Measurements from ENCODE around the gene COL5A2.

Gene COL5A2

DNA sequence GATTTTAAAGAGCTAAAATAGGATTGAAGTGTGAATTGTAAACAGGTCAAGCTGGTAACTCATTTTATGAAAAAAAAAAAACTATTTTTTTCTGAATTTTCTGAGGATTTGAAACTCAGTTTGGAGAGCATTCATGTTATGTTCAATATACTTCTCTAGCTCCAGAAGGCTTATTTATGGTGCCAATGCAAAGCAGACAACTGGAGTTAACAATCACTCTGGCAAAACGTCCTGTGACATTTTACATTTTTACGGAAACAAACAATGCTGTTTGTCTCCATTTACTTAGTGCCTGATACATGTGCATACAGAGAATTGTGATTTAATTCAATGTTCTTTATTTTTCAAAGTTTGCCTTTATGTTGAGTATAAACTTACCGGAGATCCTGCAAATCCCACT, 96.0 kb downstream of the COL5A2 start:
- no peak for DNase-seq (ENCODE audit: low read depth)
- TF ChIP-seq, protein P1, sequence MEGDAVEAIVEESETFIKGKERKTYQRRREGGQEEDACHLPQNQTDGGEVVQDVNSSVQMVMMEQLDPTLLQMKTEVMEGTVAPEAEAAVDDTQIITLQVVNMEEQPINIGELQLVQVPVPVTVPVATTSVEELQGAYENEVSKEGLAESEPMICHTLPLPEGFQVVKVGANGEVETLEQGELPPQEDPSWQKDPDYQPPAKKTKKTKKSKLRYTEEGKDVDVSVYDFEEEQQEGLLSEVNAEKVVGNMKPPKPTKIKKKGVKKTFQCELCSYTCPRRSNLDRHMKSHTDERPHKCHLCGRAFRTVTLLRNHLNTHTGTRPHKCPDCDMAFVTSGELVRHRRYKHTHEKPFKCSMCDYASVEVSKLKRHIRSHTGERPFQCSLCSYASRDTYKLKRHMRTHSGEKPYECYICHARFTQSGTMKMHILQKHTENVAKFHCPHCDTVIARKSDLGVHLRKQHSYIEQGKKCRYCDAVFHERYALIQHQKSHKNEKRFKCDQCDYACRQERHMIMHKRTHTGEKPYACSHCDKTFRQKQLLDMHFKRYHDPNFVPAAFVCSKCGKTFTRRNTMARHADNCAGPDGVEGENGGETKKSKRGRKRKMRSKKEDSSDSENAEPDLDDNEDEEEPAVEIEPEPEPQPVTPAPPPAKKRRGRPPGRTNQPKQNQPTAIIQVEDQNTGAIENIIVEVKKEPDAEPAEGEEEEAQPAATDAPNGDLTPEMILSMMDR (IDR thresholded peaks at IDR 0.05; ENCODE audit: insufficient read depth, low read depth, low read length, missing control alignments), result no peak

DNA sequence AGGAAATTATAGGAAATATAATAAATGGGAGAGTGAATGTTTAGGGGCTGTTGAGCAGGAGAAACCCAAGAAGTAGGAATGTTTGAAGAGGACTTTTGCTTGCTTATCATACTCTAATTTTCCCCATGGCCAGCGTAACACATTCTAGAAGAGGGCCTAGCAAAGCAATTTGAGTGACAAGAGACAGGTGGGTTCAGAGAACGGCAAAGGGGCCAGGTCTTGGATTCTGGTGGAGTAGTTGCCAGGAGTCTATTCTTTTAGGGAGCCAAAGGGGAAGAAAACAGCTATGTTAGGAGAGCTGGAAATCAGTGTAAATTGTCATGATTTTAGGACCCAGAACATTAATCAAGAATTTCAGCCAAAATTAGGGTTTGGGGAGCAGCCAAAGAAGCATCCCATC, 96.5 kb downstream of the COL5A2 start:
- DNase-seq (ENCODE audit: low read depth), result no peak
- H3K4me3 ChIP-seq (ENCODE audit: low read length), result no peak overlapping the region
- TF ChIP-seq, protein P1 (IDR thresholded peaks at IDR 0.05; ENCODE audit: insufficient read depth, low read depth, low read length, missing control alignments), result no peak

More for the DNA sequence above, 96.0 kb downstream of the COL5A2 start:
- H3K4me3 ChIP-seq (ENCODE audit: low read length), result no peak overlapping the region

DNA sequence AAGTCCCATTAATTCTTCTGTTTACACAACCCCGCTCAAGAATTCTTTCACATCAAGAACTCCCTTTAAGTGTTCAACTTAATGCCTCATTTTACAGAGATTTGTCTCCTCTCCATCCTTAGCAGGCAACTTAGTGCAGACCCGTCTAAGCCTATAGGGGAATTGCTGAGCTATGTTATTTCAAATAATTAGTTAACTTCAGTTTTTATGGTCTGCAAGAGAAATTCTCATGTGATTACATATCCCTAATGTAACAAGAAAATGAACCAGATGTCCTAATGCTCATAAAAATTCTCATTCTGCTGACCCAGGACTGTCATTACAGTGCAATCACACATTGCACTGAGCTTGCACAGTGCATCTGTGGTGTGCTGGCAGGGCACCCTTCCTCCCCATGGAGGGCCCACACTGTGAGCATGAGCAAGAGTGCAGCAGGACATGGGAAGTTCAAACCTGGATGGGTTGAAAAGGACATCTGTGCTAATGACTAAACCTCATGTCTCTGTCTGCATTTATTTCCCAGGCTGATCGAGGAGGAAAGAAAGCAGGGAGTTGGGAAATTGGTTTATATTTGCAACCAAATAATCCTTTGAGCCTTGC, 97.1 kb downstream of the COL5A2 start:
- no peak overlapping the region for H3K4me3 ChIP-seq (ENCODE audit: low read length)
- TF ChIP-seq, protein P1 (IDR thresholded peaks at IDR 0.05; ENCODE audit: insufficient read depth, low read depth, low read length, missing control alignments), result no peak
- DNase-seq (ENCODE audit: low read depth), result no peak

DNA sequence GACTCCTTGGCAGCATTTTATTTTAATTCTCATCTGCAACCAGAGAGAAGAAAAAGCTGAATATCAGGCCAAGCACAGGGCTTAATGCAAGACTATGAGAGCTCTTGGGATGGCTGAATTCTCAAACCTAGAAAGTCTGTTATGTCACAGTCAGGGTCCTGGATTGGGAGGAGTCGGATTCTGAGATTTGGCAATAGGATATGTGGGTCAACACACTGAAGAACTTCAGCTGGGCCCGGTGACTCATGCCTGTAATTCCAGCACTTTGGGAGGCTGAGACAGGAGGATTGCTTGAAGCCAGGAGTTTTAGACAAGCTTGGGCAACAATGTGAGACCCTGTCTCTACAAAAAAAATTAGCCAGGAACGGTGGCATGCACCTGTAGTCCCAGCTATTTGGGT, 103.0 kb downstream of the COL5A2 start:
- DNase-seq (ENCODE audit: low read depth), result peak; percentile 5
- TF ChIP-seq, protein P1 (IDR thresholded peaks at IDR 0.05; ENCODE audit: insufficient read depth, low read depth, low read length, missing control alignments), result no peak
- H3K4me3 ChIP-seq (ENCODE audit: low read length), result no peak overlapping the region

DNA sequence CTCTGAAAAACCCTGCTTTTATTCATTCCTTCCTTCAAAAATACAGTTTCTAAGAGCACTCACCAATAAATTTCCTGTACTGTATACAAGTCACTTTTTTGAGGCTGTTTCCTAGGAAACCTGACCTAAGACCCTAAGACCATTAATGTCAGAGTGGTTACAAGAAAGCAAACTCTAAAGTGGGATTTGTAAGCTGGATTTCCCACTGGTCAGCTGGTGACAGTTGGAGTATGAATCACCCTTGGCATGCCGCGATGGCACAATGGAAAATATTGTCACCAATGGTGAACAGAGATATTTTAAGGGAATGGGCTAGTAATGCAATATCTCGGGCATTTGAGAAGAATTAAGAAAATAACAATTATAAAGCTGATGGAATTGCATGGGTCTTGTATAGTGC, 103.4 kb downstream of the COL5A2 start:
- no peak overlapping the region for H3K4me3 ChIP-seq (ENCODE audit: low read length)
- DNase-seq (ENCODE audit: low read depth), result no peak
- TF ChIP-seq, protein P1 (IDR thresholded peaks at IDR 0.05; ENCODE audit: insufficient read depth, low read depth, low read length, missing control alignments), result no peak

DNA sequence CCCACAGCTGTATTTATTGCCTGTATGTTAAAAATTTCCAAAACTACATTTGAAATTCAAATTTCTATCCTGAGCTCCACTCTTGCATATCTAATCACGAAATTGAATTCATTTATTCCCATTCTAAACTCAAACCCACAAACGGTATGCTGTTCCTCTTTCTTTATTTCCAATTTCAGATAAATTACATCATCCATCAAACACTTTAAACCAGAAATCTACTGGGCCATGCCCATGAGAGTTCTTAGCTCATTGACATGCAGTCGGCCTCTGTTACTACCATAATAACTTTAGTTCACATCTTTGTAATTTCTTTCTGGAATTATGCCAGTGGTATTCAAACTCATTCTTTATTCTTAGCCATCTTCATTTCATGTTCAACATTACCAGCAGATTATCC, 105.1 kb downstream of the COL5A2 start:
- no peak overlapping the region for H3K4me3 ChIP-seq (ENCODE audit: low read length)
- DNase-seq (ENCODE audit: low read depth), result no peak
- TF ChIP-seq, protein P1 (IDR thresholded peaks at IDR 0.05; ENCODE audit: insufficient read depth, low read depth, low read length, missing control alignments), result no peak

DNA sequence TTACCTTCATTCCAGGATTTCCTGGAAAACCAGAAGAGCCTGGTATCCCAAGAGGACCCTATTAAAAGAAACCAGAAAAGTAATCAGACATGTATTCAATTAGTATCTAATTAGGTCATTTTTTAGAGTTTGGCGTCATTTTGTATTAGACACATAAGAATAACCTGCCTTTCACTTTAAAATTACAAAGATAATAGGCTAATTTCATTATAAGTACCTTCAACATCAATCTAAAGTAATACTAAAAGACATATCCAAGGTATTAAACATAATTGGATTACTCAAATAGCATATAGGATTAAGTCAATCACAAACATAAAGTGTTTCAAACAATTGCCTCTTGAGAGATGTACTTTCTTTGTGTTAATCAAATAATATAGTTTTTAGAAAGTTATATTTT, 107.5 kb downstream of the COL5A2 start:
- DNase-seq (ENCODE audit: low read depth), result no peak
- H3K4me3 ChIP-seq (ENCODE audit: low read length), result no peak overlapping the region
- TF ChIP-seq, protein P1 (IDR thresholded peaks at IDR 0.05; ENCODE audit: insufficient read depth, low read depth, low read length, missing control alignments), result no peak

Measured in epithelial cell of esophagus (primary cell).